ENCODE measurements around the gene LAMA3.

Gene LAMA3

GRCh38 chr18:23824669-23825068, 135.4 kb downstream of the LAMA3 start:
- DNase-seq (ENCODE audit: low read depth): peak; percentile 62

GRCh38 chr18:23825496-23825895, 136.2 kb downstream of the LAMA3 start:
- DNase-seq (ENCODE audit: low read depth): peak; percentile 73

GRCh38 chr18:23825978-23826405, 136.7 kb downstream of the LAMA3 start:
- DNase-seq (ENCODE audit: low read depth): peak; percentile 88

- peak; percentile 39 for DNase-seq (ENCODE audit: low read depth)
These were observed 137.8 kb downstream of the LAMA3 start for GRCh38 chr18:23826850-23827620.

- DNase-seq (ENCODE audit: low read depth): no peak
These were observed 138.4 kb downstream of the LAMA3 start for GRCh38 chr18:23827681-23828080.

GRCh38 chr18:23828426-23828825, 139.2 kb downstream of the LAMA3 start:
- peak; percentile 70 for DNase-seq (ENCODE audit: low read depth)

- DNase-seq (ENCODE audit: low read depth): no peak
These were observed 143.7 kb downstream of the LAMA3 start for GRCh38 chr18:23832911-23833310.

- no peak for DNase-seq (ENCODE audit: low read depth)
These were observed 144.5 kb downstream of the LAMA3 start for GRCh38 chr18:23833714-23834113.

- no peak for DNase-seq (ENCODE audit: low read depth)
These were observed 145.8 kb downstream of the LAMA3 start for GRCh38 chr18:23835091-23835490.

GRCh38 chr18:23835506-23835905, 146.3 kb downstream of the LAMA3 start:
- DNase-seq (ENCODE audit: low read depth): peak; percentile 49

GRCh38 chr18:23837591-23837990, 148.3 kb downstream of the LAMA3 start:
- peak; percentile 90 for DNase-seq (ENCODE audit: low read depth)

GRCh38 chr18:23838233-23838632, 149.0 kb downstream of the LAMA3 start:
- no peak for DNase-seq (ENCODE audit: low read depth)

- DNase-seq (ENCODE audit: low read depth): peak; percentile 93
These were observed 149.6 kb downstream of the LAMA3 start for GRCh38 chr18:23838801-23839366.

- no peak for DNase-seq (ENCODE audit: low read depth)
These were observed 153.1 kb downstream of the LAMA3 start for GRCh38 chr18:23842305-23842704.

GRCh38 chr18:23844991-23845680, 155.9 kb downstream of the LAMA3 start:
- DNase-seq (ENCODE audit: low read depth): peak; percentile 76

- no peak for DNase-seq (ENCODE audit: low read depth)
These were observed 156.9 kb downstream of the LAMA3 start for GRCh38 chr18:23845988-23846630.

- no peak for DNase-seq (ENCODE audit: low read depth)
These were observed 158.2 kb downstream of the LAMA3 start for GRCh38 chr18:23847321-23847986.

- DNase-seq (ENCODE audit: low read depth): no peak
These were observed 159.9 kb downstream of the LAMA3 start for GRCh38 chr18:23849141-23849540.

GRCh38 chr18:23850215-23850614, 161.0 kb downstream of the LAMA3 start:
- DNase-seq (ENCODE audit: low read depth): no peak

GRCh38 chr18:23851470-23852002, 162.3 kb downstream of the LAMA3 start:
- DNase-seq (ENCODE audit: low read depth): no peak

GRCh38 chr18:23852236-23853045, 163.2 kb downstream of the LAMA3 start:
- DNase-seq (ENCODE audit: low read depth): peak; percentile 56
